Suprapubic skin (tissue), 4 donors: ENCODE data around the gene GEMIN5.

Source experiments
- CTCF ChIP-seq, 2 donors: fragments of 200-600 bp in 1 of 2; fragments of 450-650 bp in 1 of 2; sonication (generic) in 1 of 2; IDR thresholded peaks; one replicate each; pipeline ENCODE4 v1.5.1; 2016 to 2019; ENCODE audit warnings: antibody characterized with exemption in 2 of 2, mild to moderate bottlenecking in 1 of 2, moderate library complexity in 1 of 2
- EP300 ChIP-seq: sonication (generic); formaldehyde crosslinking; IDR thresholded peaks from one replicate; pipeline ENCODE4 v1.6.1; 2017; ENCODE audit warnings: antibody characterized with exemption
- POLR2A ChIP-seq, 2 donors: fragments of 450-650 bp; IDR thresholded peaks; one replicate each; pipeline ENCODE4 v1.6.1; 2017; ENCODE audit warnings: antibody characterized with exemption in 2 of 2, mild to moderate bottlenecking in 2 of 2, moderate library complexity in 2 of 2
- POLR2AphosphoS5 ChIP-seq, 3 donors: sonication (generic); formaldehyde crosslinking; IDR thresholded peaks; one replicate each; pipeline ENCODE4 v1.6.1; 2017; ENCODE audit warnings: antibody characterized with exemption in 3 of 3

GRCh38 chr5:154943527-154943926, 5.5 kb upstream of the GEMIN5 start:
- no peak for TF ChIP-seq CTCF (IDR thresholded peaks at IDR 0.05)
- no peak for TF ChIP-seq POLR2AphosphoS5 (IDR thresholded peaks at IDR 0.05)
- no peak for TF ChIP-seq POLR2A (IDR thresholded peaks at IDR 0.05)
- no peak for TF ChIP-seq EP300
